ENCODE results near the gene TAF1A.

DNA sequence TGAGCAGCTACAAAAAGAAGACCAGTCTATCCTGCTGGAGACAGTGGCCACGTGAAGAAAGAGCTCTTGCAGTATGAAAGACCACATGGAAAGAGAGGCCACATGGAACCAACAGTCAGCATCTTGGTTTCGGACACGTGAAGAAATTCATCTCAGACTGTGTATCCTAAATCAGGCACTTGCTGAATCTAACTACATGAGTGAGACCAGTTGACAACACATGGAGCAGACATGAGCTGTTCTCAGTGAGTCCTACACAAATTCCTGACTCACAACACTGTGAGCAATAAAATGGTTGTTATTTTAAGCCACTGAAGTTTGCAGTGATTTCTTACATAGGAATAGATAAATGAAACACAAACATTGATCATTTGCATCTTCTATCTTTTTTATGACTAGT lies 2.4 kb upstream of the TAF1A start:
- TF ChIP-seq CTCF (IDR thresholded peaks at IDR 0.05; ENCODE audit: insufficient read depth, low read length) = no peak
- TF ChIP-seq POLR2AphosphoS5 (IDR thresholded peaks at IDR 0.05; ENCODE audit: low read depth) = no peak
- TF ChIP-seq, protein P1, sequence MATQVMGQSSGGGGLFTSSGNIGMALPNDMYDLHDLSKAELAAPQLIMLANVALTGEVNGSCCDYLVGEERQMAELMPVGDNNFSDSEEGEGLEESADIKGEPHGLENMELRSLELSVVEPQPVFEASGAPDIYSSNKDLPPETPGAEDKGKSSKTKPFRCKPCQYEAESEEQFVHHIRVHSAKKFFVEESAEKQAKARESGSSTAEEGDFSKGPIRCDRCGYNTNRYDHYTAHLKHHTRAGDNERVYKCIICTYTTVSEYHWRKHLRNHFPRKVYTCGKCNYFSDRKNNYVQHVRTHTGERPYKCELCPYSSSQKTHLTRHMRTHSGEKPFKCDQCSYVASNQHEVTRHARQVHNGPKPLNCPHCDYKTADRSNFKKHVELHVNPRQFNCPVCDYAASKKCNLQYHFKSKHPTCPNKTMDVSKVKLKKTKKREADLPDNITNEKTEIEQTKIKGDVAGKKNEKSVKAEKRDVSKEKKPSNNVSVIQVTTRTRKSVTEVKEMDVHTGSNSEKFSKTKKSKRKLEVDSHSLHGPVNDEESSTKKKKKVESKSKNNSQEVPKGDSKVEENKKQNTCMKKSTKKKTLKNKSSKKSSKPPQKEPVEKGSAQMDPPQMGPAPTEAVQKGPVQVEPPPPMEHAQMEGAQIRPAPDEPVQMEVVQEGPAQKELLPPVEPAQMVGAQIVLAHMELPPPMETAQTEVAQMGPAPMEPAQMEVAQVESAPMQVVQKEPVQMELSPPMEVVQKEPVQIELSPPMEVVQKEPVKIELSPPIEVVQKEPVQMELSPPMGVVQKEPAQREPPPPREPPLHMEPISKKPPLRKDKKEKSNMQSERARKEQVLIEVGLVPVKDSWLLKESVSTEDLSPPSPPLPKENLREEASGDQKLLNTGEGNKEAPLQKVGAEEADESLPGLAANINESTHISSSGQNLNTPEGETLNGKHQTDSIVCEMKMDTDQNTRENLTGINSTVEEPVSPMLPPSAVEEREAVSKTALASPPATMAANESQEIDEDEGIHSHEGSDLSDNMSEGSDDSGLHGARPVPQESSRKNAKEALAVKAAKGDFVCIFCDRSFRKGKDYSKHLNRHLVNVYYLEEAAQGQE (IDR thresholded peaks at IDR 0.05; ENCODE audit: insufficient replicate concordance, low read depth) = no peak
- TF ChIP-seq GABPA (IDR thresholded peaks at IDR 0.05; ENCODE audit: low read depth) = no peak
